IPS-11a (cell line): ENCODE measurements around the gene CLVS2.

Experiments
- H3K4me3 ChIP-seq: one replicate; pipeline ENCODE4 v1.5.1; 2013; ENCODE audit warnings: low read depth, low read length, control low read depth

CLVS2 gene

DNA sequence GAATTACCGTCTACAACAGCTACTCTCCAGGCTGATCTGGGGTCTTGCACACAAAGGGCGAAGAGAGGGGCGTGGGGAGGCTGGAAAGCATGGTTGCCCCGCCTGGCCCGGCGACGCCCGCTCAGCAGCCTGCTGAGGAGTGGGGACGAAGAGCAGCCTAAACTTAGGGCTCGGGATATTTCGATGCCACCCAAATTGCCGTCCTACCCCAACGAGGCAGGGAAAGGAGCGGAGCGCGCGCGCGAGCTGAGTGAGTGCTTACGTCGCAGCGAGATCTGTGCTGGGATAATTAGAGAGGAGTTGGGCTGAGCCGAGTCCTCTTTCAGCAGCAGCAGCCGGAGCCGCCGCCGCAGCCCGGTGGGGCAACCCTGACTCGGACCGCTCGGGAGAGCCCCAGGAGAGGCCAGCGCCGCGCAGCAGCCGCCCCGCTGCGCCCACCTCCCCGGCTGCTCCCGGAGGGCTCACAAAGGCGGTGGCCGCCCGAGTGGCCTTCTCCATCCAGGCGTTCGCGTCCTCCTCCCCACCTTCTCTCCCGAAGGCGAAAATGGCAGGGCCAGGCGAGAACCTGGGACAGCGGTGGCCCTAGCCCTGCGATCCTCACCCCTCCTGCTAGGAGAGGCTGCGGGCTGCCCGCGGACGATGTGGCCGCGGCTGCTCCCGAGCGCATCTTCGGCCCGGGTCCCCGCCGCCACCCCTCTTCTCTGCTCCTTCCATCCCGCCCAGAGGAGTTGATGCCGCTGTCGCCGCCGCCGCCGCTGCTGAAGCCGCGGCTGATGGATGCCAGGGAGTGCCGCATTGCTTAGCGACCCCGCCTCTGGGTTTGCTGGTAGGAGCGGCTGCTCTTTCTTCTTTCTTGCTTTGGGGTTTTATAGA is at the start of gene CLVS2:
TSS of gene CLVS2 (plus strand) at position 315 of the 873 bp plus-strand sequence. CDS start 1,543 bp downstream, outside the sequence.
- peak within 1 kb of the TSS; percentile 71 for H3K4me3 ChIP-seq

GRCh38 chr6:122947355-122947754 is 48.7 kb upstream of the CLVS2 start:
- H3K4me3 ChIP-seq: no peak overlapping the region

- no peak overlapping the region for H3K4me3 ChIP-seq
Observed at GRCh38 chr6:122953766-122954165, 42.3 kb upstream of the CLVS2 start.

GRCh38 chr6:122956376-122956775 is 39.7 kb upstream of the CLVS2 start:
- no peak overlapping the region for H3K4me3 ChIP-seq

- H3K4me3 ChIP-seq: no peak overlapping the region
Observed at GRCh38 chr6:122962000-122962624, 33.9 kb upstream of the CLVS2 start.

DNA sequence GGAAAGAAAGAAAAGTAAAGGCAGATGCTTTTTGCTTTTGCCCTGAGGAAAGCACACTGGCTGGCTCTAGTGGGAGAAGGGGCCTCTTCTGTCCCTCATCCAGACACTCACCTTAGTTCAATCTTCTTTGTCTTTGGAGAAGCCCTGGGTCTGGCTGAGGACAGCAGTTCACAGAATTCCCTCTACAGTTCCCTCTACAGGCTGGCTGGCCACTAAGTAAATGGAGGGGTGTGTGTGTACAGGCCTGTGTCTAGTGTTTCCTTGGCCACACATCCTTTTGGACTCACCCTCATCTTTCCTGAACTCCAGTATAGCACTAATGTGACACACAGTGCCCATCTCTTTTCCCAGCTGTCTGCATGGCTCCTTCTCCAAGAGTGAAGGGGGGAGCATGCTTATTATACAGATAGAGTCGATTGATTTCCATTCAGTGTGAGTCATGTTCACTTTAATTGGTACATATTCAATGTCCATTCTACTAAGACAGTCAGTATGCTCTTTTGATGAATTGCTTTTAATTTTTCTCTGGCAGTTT is 26.0 kb upstream of the CLVS2 start:
- H3K4me3 ChIP-seq: no peak overlapping the region

DNA sequence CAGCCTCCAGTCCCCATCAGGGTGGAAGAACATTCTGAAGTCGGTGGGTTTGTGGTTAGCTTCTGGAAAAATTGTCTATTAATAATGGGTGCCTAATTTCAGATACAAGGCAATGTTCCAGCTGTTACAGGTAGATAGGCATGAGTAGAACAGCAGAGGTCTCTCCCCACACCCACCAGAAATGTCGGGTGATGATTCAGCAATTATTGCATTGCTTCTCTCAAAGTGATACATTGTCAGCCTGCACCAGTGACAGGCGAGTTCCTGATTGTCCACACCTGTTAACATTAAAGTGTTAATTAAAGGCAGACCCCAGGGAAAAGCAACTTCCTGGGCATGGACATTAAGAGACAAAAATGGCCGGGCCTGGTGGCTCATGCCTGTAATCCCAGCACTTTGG is 18.9 kb upstream of the CLVS2 start:
- H3K4me3 ChIP-seq: no peak overlapping the region

GRCh38 chr6:122984393-122984792 is 11.6 kb upstream of the CLVS2 start:
- no peak overlapping the region for H3K4me3 ChIP-seq

GRCh38 chr6:122994256-122994655 is 1.8 kb upstream of the CLVS2 start:
- no peak overlapping the region for H3K4me3 ChIP-seq

- H3K4me3 ChIP-seq: peak overlapping the region; percentile 71
Observed at GRCh38 chr6:122996794-122997505, 915 bp downstream of the CLVS2 start.

DNA sequence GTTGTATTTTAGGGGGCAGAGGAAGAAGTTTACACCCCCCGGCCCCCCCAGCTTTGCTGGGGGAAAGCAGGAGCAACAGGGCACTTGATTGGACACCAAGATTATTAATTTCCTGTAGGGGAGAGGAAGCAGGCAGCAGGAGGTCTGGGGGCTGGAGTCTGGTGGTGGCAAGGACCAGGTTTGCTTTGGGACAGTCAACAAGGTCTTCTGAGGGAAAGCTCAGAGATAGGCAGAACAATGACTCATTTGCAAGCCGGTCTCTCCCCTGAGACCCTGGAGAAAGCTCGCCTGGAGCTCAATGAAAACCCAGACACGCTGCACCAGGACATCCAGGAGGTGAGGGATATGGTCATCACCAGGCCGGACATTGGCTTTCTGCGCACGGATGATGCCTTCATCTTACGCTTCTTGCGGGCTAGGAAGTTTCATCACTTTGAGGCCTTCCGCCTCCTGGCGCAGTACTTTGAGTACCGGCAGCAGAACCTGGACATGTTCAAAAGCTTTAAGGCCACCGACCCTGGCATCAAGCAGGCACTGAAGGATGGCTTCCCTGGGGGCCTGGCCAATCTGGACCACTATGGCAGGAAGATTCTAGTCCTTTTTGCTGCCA is 1.6 kb downstream of the CLVS2 start:
- H3K4me3 ChIP-seq: no peak overlapping the region

DNA sequence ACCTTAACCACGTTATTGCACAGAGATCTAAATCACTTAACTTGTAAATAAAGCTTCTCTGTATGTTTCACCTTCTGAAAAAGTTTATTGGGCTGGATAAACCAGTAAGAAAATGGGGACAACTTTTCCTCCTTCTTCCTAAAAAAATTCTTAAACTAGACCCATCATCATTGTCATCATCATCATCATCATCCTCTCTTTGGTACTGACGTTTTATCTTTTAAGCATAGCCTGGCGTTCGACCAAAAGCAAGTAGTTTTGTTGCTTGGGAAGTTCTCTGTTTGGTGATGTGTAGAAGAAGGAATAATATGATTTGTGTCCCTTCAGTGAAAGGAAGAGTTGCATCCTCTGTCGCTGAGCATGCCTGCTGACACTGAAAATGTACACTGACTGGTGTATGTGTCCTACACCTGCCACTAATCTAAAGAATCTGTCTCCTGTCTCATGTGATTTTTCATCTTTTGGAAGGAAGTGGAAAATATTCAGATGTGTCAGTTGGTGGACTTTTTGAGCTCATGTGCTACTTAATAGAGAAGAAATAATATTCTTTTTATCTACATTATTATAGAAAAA is 2.5 kb downstream of the CLVS2 start:
- H3K4me3 ChIP-seq: no peak overlapping the region

- H3K4me3 ChIP-seq: no peak overlapping the region
Observed at GRCh38 chr6:123000244-123000770, 4.3 kb downstream of the CLVS2 start.

DNA sequence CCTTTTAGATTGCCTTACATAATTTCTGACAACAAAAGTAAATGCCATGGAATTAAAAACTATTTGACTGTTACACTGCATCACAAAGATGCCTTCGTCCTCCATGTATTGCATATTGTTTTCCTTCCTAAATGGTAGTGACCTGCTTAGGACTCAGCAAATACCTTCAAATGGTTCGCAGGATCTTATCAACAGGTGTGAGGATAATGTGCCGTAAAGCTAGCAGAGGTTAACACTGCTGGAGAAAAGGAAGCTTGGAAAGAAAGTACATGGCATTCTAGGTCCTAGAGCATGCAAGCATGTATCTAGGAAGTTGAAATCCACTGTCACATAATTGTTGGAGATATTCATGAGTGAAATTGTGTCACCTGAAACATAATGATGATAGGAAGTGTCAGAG is 5.5 kb downstream of the CLVS2 start:
- no peak overlapping the region for H3K4me3 ChIP-seq

- no peak overlapping the region for H3K4me3 ChIP-seq
Observed at GRCh38 chr6:123007885-123008284, 11.8 kb downstream of the CLVS2 start.

GRCh38 chr6:123009059-123009458 is 13.0 kb downstream of the CLVS2 start:
- H3K4me3 ChIP-seq: no peak overlapping the region

DNA sequence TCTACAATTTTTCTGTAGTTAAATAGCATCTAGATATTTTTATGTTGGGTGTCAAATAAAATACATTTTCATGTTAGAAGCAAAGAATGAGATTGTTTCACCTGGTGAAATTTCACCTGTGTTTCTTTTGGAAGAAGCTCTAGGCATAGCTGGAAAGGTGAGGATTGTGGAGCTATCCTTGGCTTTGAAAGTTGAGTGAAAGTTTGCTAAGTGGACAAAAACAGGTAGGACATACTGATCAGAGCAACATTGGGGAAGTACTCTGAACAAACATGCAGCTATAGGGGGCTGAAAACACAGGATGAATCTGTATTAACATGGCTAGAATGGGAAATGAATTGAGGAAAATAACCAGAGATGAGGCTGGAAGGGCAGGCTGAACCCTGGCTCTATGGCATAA is 18.8 kb downstream of the CLVS2 start:
- no peak overlapping the region for H3K4me3 ChIP-seq

GRCh38 chr6:123016431-123017103 is 20.5 kb downstream of the CLVS2 start:
- H3K4me3 ChIP-seq: no peak overlapping the region

GRCh38 chr6:123017104-123017682 is 21.2 kb downstream of the CLVS2 start:
- H3K4me3 ChIP-seq: no peak overlapping the region
